Brain pericyte (primary cell): ENCODE results near the gene DMAC2.
A peak's percentile ranks its signal among the peaks of the same experiment; 100 is the strongest.
"Not testable (repeated sequence)": the region's sequence is repeated elsewhere in the genome, so short reads cannot be mapped to it uniquely, and the experiment has no call there.

Experiments
- DNase-seq: peaks from one replicate; pipeline ENCODE4 v3.0.0-alpha.2; 2012; ENCODE audit warnings: low read depth, low spot score

Gene DMAC2

DNA sequence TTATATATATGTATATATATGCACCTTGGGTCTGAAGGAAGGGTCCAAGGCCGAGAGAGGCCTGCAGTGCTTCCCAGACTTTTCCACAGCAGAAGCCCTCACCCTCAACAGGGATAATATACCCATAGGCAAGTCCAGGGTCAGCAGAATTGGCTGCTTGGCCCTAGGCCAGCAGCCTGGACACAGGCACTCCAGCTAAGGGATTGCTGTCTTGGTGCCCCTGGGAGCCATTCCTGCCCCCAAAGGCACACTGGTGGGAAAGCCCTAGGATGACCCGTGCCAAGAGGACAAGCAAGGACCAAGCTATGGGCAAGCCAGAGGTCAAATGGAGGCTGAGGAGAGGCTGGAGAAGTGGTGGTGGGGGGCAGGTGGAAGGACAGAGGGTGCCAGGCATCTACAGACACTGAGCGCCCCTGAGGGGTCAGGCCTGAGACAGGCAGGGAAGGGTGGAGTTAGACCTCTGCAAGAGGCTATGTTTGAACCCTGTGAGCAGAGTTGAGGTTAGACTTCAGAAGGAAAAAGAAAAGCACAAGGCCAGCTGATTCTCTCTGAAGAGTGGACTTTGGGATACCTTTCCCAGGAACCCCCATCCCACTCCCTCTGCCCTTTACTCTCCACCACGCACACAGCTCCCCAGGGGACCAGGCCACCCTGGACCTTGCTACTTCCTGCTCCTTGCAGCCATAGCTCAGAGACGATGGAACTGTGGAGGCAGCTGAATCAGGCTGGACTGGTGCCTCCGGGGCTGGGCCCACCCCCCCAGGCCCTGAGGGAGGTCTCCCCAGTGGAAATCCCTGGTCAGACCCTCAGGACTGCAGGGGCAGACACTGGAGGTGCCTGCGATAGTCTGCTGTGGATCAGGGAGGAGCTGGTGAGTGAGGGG is 3.0 kb upstream of the DMAC2 start, which contains the start of gene ERICH4:
ERICH4 (plus strand) TSS at position 684 of the 883 bp plus-strand sequence; CDS start at position 698, 14 bp downstream.
- DNase-seq, result no peak

DNA sequence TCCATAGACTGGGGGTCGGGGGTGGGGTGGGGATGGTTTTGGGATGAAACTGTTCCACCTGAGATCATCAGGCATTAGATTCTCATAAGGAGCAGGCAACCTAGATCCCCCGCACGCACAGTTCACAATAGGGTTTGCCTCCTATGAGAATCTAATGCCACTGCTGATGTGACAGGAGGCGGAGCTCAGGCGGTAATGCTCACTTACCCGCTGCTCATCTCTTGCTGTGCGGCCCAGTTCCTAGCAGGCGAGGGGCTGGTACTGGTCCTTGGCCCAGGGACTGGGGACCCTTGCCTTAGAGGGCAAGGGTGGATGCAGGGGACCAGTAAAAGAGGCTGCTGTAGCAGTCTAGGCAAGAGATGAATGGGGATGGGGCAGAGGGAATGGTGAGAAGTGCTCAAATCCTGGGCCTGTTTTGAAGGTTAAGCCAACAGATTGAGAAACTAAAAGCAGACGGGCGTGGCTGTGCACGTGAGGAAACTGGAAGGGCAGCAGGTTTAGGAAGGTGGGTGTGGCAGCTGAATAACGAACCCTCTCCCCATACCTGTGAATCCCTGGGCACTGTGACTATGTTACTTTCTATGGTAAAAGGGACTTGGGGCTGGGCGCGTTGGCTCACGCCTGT is 1.7 kb upstream of the DMAC2 start:
- no peak for DNase-seq

DNA sequence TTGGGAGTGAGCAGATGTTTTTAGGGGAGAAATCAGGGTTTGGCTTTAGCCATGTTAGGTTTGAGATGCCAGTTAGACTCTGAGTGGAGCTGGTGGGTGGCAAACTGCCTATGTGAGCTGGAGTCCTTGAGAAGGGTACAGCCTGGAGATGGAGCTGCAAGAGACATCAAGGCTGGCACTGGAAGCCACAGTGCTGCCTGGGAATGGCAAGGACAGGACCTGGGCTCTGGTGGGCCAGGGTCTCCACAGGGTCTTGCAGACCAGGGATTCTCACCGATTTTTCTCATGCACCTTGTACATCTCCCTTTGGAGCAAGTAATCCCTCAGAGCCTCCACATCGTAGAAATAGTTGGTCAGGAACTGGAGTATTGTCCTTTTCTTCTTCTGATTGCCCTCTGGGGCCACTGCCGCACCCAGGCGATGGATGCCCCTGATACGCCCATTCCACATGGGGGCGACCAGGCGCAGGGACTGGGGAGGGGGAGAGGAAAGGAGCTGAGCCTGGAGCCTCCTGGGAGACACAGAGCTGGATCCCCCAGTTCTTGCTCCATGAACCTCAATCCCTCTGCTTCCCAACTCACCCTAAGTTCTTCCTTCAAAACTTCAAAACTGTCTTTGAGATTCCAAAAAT is 1.7 kb downstream of the DMAC2 start:
- DNase-seq, result no peak

DNA sequence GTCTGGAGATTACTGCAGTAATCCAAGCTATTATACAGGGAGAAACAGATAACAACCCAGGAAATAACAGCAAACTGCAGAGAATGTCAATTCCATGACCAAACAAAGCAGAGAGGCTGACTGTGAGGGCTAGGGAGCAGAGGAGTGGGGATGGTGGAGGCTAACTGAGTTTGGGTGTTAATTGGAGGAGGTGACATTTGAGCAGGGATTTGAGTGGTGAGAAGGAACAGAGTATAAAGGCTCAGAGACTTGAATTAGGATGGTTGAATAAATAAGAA is 3.1 kb downstream of the DMAC2 start:
- no peak for DNase-seq

DNA sequence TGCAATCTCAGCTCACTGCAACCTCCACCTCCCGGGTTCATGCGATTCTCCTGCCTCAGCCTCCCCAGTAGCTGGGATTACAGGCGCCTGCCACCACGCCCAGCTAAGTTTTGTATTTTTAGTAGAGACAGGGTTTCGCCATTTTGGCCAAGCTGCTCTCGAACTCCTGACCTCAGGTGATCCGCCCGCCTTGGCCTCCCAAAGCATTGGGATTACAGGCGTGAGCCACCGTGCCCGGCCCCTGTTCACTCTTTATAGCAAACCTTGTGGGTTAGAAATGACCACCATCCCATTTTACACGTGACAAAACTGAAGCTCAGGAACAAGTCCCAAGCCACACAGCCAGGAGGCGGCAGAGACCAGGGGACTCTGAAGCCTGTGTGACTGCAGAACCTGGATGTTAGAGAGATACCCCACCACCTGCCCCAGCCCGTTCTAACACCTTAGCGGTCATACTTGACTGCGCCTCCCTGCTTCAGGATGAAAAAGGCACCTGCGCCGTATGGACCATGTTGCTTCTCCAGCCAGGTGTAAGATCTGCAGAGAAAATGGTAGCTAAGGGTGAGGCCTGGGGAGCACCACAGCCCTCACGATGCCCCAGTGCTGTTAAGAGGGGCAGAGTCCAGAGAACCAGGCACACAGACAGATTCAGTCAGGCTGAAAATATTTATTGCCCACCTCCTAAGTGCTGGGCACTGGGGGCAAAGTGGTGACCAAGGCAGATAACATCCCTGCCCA is 3.6 kb downstream of the DMAC2 start:
- no peak for DNase-seq

DNA sequence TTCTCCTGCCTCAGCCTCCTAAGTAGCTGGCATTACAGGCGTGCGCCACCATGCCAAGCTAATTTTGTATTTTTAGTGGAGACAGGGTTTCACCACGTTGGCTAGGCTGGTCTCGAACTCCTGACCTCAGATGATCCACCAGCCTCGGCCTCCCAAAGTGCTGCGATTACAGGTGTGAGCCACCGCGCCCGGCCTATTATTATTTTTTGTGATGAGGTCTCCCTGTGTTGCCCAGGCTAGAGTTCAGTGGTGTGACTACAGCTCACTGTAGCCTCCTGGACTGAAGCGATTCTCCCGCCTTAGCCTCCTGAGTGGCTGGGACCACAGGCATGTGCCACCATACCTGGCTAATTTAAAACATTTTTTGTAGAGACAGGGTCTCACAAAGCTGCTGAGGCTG is 4.3 kb downstream of the DMAC2 start:
- not testable (repeated sequence) for DNase-seq

DNA sequence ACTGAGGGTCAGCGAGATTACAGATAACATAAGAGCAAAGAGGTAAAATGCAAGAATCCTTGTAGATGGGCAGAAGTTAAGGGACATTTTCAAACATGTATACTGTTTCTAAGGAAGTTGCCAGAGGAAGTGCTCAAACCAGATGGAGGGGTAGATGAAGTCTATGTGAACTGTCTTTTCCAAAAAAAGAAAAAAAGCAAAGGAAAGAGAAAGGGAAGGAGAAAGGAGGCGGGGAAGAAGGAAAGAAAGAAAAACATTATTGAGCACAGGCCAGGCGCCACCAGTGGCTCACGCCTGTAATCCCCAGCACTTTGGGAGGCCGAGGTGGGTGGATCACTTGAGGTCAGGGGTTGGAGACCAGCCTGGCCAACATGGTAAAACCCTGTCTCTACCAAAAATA is 5.3 kb downstream of the DMAC2 start:
- DNase-seq, result no peak

DNA sequence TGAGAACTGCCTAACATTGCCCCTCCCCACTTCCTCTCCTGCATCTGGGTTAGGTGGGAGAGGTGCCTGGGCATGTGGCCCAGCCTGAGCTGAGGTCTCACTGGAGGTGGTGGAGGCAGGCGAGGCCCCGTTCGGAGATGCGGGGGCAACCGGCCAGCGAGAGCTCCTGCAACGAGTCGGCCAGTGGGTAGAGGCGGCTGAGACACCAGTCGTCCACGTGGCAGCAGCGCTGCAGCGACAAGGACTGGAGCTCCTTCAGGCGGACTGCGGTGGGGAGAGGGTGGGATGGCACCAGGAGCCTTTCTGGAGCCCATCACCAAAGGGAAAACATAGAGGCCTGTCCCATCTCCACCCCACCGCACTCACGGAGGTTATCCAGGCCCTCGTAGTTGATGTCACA is 6.5 kb downstream of the DMAC2 start:
- no peak for DNase-seq

DNA sequence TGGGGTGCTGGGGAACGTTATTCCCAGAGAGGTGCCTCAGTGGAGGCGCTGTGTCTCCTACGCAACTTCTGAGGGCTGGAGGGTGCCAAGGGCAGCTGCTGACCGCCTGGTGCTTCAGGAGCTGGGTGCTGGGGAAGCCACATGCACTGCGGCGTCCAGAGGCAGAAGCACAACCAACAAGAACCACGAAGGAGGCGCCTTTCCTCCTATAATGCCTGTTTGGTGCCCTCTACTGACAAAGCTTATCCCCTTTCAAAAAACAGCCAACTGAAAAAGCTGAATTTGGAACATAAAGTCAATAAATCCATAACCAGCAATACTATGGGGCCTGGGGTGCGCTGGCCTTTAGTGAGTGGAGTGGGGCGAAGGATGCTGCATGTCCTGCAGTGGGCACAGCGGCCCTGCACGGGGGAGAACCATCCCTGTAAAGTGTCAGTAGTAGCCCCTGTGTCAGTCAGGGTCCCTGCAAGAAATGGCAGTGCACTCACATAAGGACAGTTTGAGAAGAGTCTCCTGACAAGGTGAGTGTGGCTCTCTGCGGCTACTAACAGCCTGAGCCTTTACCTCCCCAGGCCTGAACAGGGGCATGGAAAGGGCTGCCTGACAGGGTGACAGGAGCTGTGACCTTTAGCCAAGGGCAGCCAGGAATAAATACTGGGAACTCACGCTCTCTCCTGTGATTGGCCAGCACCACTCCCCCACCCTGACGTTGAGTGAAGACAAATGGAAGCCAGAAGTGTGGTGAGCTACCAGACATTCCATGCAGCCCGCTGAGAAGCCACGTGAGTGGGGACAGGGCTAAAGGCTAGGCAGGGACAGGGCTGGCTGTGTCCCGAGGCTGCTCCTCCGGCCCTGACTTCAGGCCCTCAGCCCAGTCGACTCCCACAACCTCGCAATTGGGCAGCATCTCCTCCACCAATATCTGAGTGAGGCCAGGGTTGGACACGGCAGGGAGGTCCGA is 8.0 kb downstream of the DMAC2 start:
- DNase-seq, result no peak

DNA sequence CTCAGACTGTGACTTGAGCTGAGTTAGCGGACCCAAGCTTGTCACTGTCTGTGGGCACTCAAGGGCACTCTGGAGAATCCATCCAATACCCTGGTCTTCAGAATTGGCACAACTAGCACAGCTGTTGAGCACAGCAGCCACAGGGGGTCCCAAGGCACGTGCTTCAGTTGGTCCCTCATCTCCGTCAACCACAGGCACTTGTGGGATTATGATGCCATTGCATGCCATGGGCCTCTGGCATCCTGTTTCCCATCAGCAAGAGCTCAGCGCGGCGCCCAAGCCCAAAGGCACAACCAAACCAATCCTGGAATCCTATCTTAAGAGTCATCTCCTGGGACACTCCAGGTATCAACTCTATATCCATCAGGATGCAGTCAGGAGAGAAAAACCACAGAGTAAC is 8.8 kb downstream of the DMAC2 start:
- peak; percentile 36 for DNase-seq

DNA sequence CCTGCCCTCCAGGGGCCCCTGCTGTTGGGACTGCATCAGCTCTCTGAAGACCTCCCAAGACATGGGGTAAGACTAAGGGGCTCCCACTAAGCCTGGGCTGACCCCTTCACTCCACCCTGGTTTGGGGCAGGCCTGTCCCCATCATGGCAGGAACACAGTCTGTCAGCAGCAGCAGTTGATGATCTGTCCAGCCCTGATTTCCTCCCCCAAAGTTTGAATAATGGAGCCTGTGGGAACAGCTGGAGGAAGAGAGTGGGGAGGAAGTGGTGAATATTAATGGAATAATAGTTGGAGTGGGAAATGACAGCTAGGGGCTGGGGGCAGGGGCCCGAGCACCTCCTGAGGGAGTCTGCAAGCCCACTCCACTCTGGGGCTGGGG is 11.2 kb downstream of the DMAC2 start:
- DNase-seq, result no peak

DNA sequence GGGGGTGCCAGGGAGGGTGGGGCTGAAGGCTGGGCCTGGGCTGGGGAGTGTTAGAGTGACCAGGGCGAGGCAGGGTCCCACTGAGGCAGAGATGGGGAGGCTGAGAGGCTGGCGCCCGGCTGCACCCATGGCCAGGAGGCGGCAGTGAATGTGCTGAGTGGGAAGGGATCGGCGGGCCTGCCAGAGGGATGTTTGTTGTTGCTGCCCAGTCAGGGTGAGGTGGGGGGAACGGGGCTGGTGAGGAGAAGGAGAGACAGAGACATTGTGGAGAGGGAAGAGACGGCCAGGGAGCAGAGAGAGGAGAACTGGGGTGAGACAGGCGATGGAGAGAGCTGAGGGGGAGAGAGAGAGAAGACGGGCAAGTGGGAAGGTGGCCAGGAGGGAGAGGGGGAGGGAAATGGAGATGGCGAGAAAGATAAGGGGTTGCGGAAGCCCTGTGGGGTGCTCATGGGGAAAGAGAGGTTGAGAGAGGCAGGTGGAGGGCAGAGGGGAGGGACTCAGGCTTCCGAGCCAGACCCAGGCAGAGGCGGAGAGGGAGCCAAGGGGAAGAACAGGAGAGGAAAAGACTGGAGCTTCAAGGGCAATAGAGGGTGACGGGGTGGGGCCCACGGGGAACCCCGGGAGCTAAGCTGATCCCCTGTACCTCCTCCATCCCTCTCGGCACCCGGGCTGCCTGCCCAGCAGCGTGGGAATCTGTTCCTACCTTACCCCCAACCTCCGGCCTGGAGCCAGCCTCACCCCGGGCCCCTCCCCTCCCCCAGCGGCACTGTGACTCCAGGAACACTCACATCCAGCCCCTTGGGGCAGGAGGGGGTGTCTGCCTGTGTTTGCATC is 11.8 kb downstream of the DMAC2 start:
- DNase-seq, result no peak

DNA sequence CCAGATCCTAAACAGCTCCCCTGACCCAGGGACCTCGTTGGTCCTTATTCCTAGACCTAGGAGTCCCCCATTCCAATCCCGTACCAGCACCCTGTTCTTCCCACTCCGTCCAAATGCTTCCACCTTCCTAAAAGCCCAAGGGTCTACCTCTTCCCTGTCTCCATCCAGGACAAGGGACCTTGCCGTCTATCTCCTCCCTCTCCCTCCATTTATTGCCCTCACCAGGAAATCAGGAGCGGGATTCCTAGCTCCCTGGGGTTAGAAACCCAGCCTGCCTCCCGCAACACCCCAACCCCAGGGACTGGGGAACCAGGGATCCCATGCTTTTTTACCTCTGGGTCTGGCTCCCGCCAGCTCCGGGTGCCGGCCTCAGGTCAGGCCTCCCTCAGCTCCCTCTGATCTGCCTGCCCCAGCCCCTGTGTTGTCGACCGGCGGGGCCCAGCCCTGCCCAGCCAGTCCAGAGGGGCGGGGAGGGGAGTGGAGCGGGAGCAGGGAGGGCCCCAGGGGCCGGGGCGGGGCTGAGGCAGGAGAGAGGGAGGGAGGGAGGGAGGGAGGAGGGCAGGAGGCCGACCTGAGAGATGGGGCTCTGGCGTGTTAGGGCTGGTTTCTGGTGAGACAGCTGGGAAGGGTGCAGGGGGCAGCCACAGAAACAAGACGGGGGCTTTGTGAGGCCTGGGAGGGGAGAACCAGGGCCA is 12.6 kb downstream of the DMAC2 start, which contains the start of gene B3GNT8:
B3GNT8 (minus strand) TSS at position 423 of the 695 bp plus-strand sequence. CDS start 596 bp downstream, outside the sequence.
- no peak for DNase-seq

DNA sequence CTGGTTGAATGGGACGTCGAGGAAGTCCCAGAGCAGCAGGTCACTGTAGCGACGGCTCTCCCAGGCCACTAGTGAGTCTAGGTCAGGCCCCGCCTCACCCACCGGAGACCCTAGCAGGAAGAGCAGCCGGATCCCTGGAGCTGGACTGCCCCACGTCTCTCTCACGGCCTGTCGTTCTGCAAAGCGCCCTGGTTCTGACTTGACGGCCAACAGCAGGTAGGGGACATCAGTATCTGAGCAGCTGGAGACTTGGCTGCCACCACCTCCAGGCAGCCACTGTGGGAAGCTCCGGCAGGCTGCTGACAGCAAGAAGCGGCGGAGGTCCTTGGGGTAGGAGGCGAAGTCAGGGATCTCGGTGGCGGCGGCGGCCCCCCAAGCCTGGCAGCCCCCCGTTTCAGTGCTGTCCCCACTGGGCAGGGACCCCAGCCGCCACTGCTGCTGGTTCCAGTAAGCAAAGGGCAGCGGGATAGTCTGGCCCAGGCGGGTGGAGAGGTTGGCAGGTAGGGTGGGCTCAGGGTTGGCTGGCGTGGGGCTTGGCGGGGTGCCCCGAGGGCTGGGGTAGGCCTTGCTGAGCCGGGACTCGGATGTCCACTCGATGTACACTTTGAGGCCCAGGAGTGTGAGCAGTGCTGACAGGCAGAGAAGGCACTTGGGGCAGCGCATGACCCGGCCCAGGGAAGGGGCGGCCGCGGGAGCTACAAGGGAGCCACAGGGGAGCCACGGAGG is 13.4 kb downstream of the DMAC2 start:
- DNase-seq, result no peak

DNA sequence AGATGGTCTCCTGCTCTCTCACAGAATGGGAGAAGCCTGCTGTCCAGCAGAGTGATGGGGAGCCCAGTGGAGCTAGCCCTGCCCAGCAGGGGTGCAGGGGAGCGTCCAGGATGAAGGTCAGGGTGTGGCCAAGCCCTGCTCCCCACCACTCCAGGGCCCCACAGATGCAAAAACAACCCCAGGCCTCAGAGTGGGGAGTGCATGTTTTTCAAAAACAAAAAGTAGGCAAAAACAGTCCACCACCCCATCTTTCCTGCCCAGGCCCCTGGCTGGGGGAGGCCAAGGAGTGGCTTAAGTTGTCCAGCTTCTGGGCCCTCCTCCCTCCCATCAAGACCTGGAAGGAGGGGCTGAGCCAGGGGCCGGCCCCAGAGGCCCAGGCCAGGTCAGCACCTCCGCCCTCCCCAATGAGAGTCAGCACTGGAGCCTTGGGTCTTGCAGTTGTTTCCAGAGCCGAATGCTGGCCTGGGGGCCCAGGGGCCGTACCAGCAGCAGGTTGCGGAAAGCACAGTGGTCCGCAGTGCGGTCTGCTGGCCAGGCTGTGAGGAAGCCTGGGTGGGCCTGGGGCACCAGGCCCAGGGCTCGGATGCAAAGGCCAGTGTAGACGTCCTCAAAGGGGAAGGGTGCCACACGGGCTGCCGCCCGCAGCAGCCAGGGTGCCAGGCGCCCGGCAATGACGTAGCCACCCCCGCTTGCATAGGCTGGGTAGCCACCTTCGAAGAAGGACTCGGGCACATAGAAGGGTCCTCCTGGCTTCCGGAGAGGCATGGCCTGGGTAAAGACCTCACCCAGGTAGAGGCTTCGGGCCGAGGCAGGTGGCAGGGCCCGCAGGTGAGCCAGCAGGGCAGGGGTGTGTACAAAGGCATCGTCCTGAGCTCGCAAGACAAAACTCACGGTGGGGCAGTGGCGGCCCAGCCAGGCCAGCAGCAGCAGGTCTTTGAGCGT is 14.3 kb downstream of the DMAC2 start:
- no peak for DNase-seq

DNA sequence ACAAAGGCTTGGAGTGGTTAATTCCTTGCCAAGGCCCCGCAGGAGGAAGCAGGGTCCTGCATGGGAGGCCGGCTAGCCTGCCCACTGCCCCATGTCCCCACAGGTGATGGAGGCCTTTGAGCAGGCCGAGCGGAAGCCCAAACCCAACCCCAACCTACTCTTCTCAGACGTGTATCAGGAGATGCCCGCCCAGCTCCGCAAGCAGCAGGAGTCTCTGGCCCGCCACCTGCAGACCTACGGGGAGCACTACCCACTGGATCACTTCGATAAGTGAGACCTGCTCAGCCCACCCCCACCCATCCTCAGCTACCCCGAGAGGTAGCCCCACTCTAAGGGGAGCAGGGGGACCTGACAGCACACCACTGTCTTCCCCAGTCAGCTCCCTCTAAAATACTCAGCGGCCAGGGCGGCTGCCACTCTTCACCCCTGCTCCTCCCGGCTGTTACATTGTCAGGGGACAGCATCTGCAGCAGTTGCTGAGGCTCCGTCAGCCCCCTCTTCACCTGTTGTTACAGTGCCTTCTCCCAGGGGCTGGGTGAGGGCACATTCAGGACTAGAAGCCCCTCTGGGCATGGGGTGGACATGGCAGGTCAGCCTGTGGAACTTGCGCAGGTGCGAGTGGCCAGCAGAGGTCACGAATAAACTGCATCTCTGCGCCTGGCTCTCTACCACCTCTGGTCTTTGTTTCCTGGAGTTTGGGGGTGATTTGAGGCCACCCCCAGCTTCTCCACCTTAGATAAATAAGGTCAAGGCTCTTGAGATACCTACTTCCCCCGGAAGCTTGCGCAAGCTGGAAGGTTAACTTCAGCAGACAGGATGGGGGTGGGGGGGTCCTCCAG is 15.2 kb downstream of the DMAC2 start:
- no peak for DNase-seq

DNA sequence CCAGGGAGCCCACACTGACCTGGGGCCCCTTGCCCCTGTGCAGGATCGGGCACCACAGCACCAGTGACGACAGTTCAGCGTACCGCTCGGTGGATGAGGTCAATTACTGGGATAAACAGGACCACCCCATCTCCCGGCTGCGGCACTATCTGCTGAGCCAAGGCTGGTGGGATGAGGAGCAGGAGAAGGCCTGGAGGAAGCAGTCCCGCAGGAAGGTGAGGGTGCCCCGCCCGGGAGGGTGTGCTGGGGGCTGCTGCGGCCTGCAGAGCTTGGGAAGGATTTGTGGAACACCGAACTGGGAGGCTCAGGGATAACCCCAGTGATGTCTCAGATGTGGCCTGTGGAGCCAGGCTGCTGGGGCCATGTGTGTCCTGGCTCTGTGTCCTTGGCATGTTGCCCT is 16.8 kb downstream of the DMAC2 start:
- DNase-seq, result no peak
